Measurements from ENCODE around the gene SLC35A3.
"Not testable (repeated sequence)": the region's sequence is repeated elsewhere in the genome, so short reads cannot be mapped to it uniquely, and the experiment has no call there.

SLC35A3 gene

GRCh38 chr1:100036718-100037655 lies 67.2 kb downstream of the SLC35A3 start:
- no peak for FAIRE-seq

- no peak for FAIRE-seq
These were observed 67.8 kb downstream of the SLC35A3 start for GRCh38 chr1:100037656-100037926.

- no peak for FAIRE-seq
These were observed 68.3 kb downstream of the SLC35A3 start for GRCh38 chr1:100037927-100038659.

- no peak for FAIRE-seq
These were observed 69.0 kb downstream of the SLC35A3 start for GRCh38 chr1:100038660-100039287.

- no peak for FAIRE-seq
These were observed 69.8 kb downstream of the SLC35A3 start for GRCh38 chr1:100039591-100039990.

GRCh38 chr1:100045206-100045605 lies 75.4 kb downstream of the SLC35A3 start:
- no peak for FAIRE-seq

GRCh38 chr1:100047235-100047708 lies 77.5 kb downstream of the SLC35A3 start:
- not testable (repeated sequence) for FAIRE-seq

GRCh38 chr1:100050139-100050538 lies 80.3 kb downstream of the SLC35A3 start:
- FAIRE-seq: no peak

- no peak for FAIRE-seq
These were observed 81.6 kb downstream of the SLC35A3 start for GRCh38 chr1:100051401-100051800.

- FAIRE-seq: no peak
These were observed 82.1 kb downstream of the SLC35A3 start for GRCh38 chr1:100051893-100052292.

GRCh38 chr1:100053119-100053518 lies 83.3 kb downstream of the SLC35A3 start:
- no peak for FAIRE-seq

- FAIRE-seq: no peak
These were observed 83.9 kb downstream of the SLC35A3 start for GRCh38 chr1:100053727-100054126.

- no peak for FAIRE-seq
These were observed 91.9 kb downstream of the SLC35A3 start for GRCh38 chr1:100061681-100062080.

GRCh38 chr1:100065183-100065968 lies 95.6 kb downstream of the SLC35A3 start:
- FAIRE-seq: no peak

- no peak for FAIRE-seq
These were observed 96.1 kb downstream of the SLC35A3 start for GRCh38 chr1:100065969-100066227.

- no peak for FAIRE-seq
These were observed 100.6 kb downstream of the SLC35A3 start for GRCh38 chr1:100070201-100070939.

GRCh38 chr1:100073531-100073930 lies 103.7 kb downstream of the SLC35A3 start:
- FAIRE-seq: no peak

- FAIRE-seq: no peak
These were observed 105.0 kb downstream of the SLC35A3 start for GRCh38 chr1:100074604-100075395.

- no peak for FAIRE-seq
These were observed 106.0 kb downstream of the SLC35A3 start for GRCh38 chr1:100075773-100076172.

- FAIRE-seq: no peak
These were observed 106.5 kb downstream of the SLC35A3 start for GRCh38 chr1:100076319-100076718.

GRCh38 chr1:100076744-100077143 lies 106.9 kb downstream of the SLC35A3 start:
- no peak for FAIRE-seq
